Astrocyte (in vitro differentiated cells and primary cell): ENCODE measurements around the gene KRTAP5-6.

Source experiments
- EZH2 ChIP-seq: IDR thresholded peaks from 2 replicates; pipeline ENCODE4 v1.6.1; 2012; ENCODE audit warnings: mild to moderate bottlenecking, low read length, inconsistent platforms; ENCODE audit not compliant: insufficient read depth
- TF ChIP-seq, protein P1 (sequence below): IDR thresholded peaks from 2 replicates; pipeline ENCODE4 v1.5.1; 2011; ENCODE audit warnings: low read depth, mild to moderate bottlenecking, inconsistent platforms, low read length, moderate library complexity; ENCODE audit not compliant: insufficient read depth

- TF ChIP-seq, protein P1, sequence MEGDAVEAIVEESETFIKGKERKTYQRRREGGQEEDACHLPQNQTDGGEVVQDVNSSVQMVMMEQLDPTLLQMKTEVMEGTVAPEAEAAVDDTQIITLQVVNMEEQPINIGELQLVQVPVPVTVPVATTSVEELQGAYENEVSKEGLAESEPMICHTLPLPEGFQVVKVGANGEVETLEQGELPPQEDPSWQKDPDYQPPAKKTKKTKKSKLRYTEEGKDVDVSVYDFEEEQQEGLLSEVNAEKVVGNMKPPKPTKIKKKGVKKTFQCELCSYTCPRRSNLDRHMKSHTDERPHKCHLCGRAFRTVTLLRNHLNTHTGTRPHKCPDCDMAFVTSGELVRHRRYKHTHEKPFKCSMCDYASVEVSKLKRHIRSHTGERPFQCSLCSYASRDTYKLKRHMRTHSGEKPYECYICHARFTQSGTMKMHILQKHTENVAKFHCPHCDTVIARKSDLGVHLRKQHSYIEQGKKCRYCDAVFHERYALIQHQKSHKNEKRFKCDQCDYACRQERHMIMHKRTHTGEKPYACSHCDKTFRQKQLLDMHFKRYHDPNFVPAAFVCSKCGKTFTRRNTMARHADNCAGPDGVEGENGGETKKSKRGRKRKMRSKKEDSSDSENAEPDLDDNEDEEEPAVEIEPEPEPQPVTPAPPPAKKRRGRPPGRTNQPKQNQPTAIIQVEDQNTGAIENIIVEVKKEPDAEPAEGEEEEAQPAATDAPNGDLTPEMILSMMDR = peak; percentile 78
- no peak for TF ChIP-seq EZH2
Measured at GRCh38 chr11:1652771-1653540, 44.0 kb upstream of the KRTAP5-6 start.
